WTC11 (cell line): Measurements from ENCODE around the gene CHRNG.

Experiments
- ESRRA ChIP-seq: sonication (generic); formaldehyde crosslinking; IDR thresholded peaks from 2 replicates; pipeline ENCODE4 v1.8.1; 2022; ENCODE audit warnings: mild to moderate bottlenecking, missing genetic modification reagents, borderline replicate concordance
- ZSCAN18 ChIP-seq: fragments of 250-450 bp; sonication (Bioruptor Pico); IDR thresholded peaks from 2 replicates; pipeline ENCODE4 v2.1.2; 2022; ENCODE audit warnings: mild to moderate bottlenecking, moderate library complexity

GRCh38 chr2:232512602-232513001 lies 26.9 kb upstream of the CHRNG start:
- TF ChIP-seq ZSCAN18 (CRISPR knock-in tag) (no peak), ESRRA (no peak)
